GDM1 (cell line): Measurements from ENCODE around the gene IFI27.
"Not testable (repeated sequence)": the region's sequence is repeated elsewhere in the genome, so short reads cannot be mapped to it uniquely, and the experiment has no call there.

Source experiments
- DNase-seq: peaks from one replicate; lab custom pipeline; 2025; lab: John Stamatoyannopoulos, UW

Gene IFI27

GRCh38 chr14:94110552-94111181 lies at the start of gene IFI27:
Gene IFI27 (plus strand): TSS chr14:94110736.
- no peak for DNase-seq

- DNase-seq = no peak
Measured at GRCh38 chr14:94062344-94062940, 48.1 kb upstream of the IFI27 start.

GRCh38 chr14:94066089-94066676 lies 44.4 kb upstream of the IFI27 start:
- no peak for DNase-seq

GRCh38 chr14:94072076-94072475 lies 38.5 kb upstream of the IFI27 start:
- not testable (repeated sequence) for DNase-seq

- no peak for DNase-seq
Measured at GRCh38 chr14:94074534-94074933, 36.0 kb upstream of the IFI27 start.

- no peak for DNase-seq
Measured at GRCh38 chr14:94075008-94075407, 35.5 kb upstream of the IFI27 start.

GRCh38 chr14:94077111-94077821 lies 33.3 kb upstream of the IFI27 start:
- no peak for DNase-seq

- no peak for DNase-seq
Measured at GRCh38 chr14:94077823-94078222, 32.7 kb upstream of the IFI27 start.

- DNase-seq = no peak
Measured at GRCh38 chr14:94079891-94080620, 30.5 kb upstream of the IFI27 start.

- peak; percentile 93 for DNase-seq
Measured at GRCh38 chr14:94080621-94081385, 29.7 kb upstream of the IFI27 start, which contains the start of the genes DDX24 and IFI27L1. Gene DDX24 (minus strand): TSS chr14:94081202. CDS start chr14:94079742, 1,460 bp downstream. Gene IFI27L1 (plus strand): TSS chr14:94081310. CDS start chr14:94096938, 15,628 bp downstream.

- DNase-seq = no peak
Measured at GRCh38 chr14:94081386-94081820, 29.1 kb upstream of the IFI27 start.

- DNase-seq = no peak
Measured at GRCh38 chr14:94087891-94088290, 22.6 kb upstream of the IFI27 start.

GRCh38 chr14:94088516-94088915 lies 22.0 kb upstream of the IFI27 start:
- DNase-seq = no peak

- no peak for DNase-seq
Measured at GRCh38 chr14:94089479-94089878, 21.1 kb upstream of the IFI27 start.

- DNase-seq = no peak
Measured at GRCh38 chr14:94093418-94093817, 17.1 kb upstream of the IFI27 start.

- DNase-seq = no peak
Measured at GRCh38 chr14:94097091-94097490, 13.4 kb upstream of the IFI27 start.

- DNase-seq = no peak
Measured at GRCh38 chr14:94098326-94098992, 12.1 kb upstream of the IFI27 start.

- no peak for DNase-seq
Measured at GRCh38 chr14:94099006-94099405, 11.5 kb upstream of the IFI27 start.

GRCh38 chr14:94100847-94101246 lies 9.7 kb upstream of the IFI27 start:
- DNase-seq = no peak

- DNase-seq = no peak
Measured at GRCh38 chr14:94101748-94102147, 8.8 kb upstream of the IFI27 start.
